Activated CD8-positive, alpha-beta memory T cell treated with anti-CD3 and anti-CD28 coated beads, Interleukin-2, amount 50 U/mL, for 24 hours (primary cell): ENCODE measurements around the gene HJV.

Experiments used
- DNase-seq: peaks from one replicate; pipeline ENCODE4 v3.0.0-alpha.2; 2020; ENCODE audit errors: extremely low read depth

Gene HJV

DNA sequence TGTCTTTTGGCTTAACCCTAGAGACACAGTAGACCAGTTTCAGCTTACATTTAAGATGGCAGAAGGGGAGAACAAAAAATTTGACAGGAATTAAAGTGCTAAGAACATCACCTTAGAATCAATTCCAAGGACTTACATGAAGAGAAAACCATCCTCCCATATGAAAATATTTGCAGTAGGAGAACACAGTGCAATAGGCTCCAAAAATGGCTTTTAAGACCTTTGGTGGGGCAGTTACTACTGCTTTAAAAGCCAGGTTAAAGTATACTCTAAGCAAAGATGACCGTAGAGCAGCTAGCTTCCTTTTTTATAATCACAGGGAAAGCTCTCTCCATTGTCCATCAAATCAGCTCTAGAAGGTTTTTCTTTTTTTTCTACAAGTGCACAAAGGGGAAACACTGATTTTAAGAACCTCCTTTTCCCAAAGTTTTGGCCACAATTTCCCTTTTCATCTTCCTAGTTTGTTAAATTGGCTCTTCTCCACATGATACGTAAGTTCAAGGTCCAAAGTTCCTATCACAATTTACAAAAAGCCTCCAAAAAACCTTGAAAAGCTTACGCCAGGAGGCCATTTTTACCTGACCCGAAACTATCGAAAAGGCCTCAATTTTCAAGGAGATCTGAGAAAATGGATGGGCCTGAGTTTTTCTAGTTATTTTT, 28.4 kb downstream of the HJV start:
- no peak for DNase-seq

DNA sequence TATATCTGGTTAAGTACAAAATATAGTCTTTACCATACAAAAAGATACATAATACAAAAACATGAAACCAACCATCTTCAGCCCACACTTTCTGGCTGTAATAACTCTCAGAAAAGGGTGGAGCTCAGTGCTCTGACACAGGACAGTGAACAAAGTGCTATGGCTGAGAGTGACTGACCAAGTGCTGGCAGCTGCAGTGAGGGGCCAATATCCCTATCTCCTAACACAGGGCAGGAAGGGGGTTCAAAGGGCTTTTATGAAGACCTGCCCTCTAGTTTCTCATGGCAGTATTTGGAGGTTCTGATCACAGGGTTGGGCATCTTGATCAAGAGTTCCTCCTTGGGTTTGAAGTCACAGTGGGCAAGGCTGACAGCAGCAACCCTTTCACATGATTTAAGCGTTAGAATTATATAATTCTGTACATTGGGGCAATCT, 29.0 kb downstream of the HJV start:
- no peak for DNase-seq

DNA sequence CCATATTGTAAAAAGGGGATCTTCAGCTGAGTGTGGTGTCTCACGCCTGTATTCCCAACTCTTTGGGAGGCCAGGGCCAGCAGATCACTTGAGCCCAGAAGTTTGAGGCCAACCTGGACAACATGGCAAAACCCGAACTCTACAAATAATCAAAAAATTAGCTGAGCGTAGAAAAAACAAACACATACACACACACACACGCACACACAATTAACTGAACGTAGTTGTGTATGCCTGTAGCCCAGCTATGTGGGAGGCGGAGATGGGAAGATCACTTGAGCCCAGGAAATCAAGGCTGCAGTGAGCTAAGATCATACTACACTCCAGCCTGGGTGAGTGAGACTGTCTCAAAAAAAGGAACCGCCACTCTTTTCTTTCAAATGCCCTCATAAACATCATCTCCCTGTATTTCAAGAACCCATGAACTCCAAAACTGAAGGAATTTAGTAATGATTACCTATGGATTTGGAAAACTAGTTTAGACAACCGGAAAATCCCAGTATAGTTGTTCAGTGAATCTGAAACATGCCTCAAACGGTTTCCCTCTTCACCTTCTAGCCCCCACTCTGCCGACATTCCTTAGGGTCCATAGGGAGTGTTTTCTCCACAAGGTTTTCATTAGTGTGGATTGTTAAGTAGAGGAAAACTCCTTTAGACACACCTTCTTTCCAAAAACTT, 29.7 kb downstream of the HJV start:
- no peak for DNase-seq

DNA sequence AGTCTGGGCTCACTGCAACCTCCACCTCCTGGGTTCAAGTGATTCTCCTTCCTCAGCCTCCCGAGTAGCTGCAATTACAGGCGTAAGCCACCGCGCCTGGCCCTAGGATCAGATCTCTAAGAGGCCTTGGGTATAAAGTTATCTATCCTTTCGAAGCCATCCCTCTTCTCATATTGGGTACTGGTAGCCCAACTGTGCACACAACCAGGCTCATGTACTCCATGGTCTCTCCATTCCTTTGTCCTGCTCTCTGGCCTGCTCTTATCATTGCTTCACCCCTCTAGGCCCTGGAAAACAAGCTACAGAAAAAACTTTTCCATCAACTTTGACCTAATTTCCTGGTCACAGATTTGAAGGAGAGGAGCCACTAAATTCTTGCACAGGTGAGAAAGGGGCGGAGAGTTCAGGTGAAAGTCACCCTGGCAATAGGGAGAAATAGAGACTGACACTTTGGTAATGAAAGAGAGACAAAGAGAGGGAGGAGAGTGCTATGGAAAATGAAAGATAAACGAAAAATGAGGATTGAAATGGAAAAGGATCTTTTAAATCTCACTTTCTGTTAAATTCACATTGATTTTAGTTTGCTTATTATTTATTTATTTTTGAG, 31.2 kb downstream of the HJV start:
- DNase-seq: no peak

GRCh38 chr1:145988773-145989172, 32.8 kb downstream of the HJV start:
- DNase-seq: no peak

- DNase-seq: no peak
Measured at GRCh38 chr1:145987926-145988325, 33.6 kb downstream of the HJV start.

DNA sequence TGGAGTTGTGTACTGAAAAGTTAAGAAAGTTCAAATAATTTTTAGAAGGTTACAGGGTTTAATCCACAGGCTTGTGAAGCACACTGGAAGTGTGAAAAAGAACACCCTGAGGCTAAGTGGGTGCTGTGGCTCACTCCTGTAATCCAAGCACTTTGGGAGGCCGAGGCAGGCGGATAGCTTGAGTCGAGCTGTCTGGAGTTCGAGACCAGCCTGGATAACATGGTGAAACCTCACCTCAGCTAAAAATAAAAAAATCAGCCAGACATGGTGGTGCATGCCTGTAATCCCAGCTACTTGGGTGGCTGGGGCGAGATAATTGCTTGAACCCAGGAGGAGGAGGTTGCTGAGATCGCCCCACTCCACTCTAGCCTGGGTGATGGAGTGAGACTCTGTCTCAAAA, 35.0 kb downstream of the HJV start:
- no peak for DNase-seq

DNA sequence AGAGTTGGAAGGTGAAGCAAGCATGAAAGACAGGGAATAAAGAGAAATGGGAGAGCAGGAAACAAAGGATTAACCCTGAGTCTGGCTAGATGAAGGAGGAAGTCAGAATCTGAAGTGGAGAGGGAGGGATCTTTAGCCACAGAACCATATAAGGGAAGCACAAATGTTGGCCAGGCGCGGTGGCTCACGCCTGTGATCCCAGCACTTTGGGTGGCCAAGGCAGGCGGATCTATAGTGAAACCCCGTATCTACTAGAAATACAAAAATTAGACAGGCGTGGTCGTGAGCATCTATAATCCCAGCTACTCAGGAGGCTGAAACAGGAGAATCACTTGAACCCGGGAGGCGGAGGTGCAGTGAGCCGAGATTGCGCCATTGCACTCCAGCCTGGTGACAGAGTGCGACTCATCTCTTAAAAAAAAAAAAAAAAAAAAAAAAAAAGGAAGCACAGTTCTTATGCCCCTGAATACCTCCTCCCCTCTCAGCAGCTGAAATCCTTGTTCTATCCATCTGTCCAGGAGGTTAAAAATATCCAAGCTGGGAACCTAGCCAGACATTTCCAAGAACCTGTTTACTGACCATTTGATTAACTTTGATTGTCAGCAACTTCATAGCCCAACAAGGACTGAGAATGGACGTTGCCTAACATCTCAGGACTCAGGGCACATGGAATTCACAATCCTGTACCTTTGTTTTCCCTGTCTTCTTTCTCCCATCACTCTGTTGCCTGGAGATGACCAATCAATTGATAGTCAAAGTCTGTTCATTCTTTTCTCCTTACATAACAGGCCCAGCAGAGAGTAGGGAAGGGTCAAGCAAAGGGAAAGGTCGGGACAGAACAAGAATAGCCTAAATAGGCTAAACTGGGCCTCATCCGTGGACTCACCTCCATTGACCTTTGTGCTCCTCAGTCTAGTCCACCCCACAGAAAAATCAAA, 35.8 kb downstream of the HJV start:
- no peak for DNase-seq

DNA sequence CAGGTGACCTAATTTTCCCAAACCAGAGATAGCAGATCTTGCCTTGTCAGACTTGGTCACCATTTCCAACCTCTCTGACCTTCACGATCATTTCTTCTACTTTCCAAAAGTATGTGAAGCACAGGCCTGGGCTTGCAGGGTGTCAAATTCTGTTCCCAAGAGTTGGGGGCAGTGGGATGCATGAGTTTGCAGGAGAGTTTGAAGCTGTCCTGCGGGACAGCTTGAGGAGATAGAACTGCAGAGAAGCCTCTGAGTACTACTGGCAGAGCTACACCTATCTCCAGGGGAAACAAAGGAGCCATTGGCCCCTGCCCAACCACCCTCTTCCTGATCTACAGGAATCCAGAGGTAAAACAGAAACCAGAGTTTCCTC, 36.4 kb downstream of the HJV start:
- no peak for DNase-seq

DNA sequence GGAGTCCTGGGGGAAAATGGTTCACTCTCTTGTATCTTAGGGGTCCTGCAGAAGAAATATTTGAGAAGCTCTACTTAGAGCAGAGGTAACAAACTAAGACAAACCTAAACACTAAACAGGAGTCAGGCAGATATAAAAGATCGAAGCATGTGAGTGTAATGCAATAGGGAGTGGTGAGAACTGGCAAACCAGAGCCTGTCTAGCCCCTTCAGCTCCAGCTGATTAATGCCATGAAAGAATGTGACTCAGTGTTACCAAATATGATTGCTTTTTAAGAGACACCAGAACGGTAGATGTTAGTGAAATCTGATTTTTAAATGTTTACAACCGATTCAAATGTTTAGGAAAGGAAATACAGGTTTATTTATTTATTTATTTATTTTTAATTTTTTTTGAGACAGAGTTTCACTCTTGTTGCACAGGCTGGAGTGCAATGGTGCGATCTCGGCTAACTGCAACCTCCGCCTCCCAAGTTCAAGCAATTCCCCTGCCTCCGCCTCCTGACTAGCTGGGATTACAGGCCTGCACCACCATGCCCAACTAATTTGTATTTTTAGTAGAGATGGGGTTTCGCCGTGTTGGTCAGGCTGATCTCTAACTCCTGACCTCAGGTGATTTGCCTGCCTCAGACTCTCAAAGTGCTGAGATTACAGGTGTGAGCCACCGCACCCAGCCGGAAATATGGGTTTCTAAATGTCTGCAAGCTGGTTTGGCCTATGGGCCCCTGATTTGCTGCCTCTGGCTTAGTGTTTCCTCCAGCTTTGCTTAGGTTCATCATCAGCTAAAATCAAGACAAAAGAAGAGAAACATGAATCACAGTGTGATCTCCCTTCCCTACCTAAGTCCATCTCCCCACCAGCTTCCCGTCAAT, 37.3 kb downstream of the HJV start:
- DNase-seq: no peak

DNA sequence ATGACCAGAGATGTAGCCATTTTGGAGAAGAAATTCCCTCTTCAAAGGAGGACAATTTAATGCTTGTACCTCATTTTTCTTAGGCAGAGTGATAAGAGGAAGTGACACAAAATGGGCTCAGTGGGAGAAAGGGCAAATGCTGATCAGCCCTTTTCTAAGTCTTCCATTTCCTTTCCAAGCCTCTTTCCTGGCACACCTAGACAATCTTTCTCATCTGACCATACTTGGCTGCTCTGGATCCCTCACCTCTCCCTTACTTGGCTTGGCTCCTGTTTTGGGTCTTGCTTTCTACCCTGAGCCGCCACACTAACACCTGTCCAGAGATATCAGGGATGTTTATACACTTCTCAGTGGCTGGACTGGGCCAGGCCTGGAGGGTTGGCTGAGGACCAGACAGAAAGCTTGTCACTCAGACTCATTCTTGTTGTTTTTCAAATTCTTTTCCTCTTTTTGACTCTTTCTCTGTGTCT, 38.3 kb downstream of the HJV start:
- no peak for DNase-seq

DNA sequence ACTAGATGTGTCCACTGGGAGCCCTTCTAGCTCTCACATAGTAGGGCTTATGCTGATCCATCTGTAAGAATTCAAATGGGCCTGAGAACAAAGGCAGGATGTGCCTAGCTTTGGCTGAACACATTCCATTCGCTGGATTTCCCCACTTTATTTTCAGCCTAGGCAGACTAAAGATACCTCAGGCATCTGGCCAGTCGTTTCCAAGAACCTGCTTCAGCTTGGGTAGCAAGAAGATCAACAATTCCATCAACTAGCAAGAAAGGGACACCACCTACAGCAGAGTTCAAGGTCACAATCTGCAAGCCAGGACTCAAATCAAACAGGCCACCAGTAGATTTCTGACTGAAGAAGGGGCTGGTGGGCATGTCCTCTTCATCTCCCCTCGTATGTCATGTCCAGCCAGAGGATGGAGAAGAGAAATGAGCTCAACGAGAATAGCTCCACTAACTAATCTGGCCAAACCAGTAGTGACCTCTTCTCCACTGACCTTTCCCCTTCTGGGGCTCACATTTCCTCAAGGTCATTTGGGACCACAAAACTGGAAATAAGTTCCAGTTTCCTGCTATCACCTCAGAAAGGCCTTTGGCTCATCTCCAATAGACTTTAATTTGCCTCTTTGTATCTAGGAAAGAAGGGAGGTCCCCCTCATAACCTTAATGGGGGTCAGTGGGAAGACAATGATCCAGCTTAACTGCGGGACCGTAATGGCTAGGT, 39.4 kb downstream of the HJV start:
- no peak for DNase-seq

DNA sequence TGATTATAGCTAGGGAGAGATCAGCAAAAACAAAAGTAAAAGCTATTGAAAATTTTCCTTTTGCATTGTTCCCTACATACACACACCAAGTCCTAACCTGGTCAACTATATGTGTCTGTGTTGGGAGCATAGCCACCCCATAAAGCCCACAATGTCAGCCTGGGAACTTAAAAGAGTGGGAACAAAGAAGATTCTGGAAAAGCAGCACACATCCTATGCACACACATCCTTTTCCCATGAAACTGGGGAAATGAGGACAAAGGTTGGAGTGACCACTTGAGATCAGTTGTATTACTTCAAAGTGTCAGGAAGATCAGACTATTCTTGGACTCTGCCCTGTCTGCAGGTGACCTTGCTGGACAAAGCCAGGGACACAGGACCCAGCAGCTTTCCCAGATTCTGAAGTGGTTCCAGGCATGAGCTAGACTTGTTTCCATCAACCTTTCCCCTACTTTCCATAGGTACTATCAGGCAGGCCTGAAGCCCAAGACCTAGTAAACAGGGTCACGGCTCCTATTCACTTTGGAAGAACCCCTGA, 41.0 kb downstream of the HJV start:
- DNase-seq: no peak

DNA sequence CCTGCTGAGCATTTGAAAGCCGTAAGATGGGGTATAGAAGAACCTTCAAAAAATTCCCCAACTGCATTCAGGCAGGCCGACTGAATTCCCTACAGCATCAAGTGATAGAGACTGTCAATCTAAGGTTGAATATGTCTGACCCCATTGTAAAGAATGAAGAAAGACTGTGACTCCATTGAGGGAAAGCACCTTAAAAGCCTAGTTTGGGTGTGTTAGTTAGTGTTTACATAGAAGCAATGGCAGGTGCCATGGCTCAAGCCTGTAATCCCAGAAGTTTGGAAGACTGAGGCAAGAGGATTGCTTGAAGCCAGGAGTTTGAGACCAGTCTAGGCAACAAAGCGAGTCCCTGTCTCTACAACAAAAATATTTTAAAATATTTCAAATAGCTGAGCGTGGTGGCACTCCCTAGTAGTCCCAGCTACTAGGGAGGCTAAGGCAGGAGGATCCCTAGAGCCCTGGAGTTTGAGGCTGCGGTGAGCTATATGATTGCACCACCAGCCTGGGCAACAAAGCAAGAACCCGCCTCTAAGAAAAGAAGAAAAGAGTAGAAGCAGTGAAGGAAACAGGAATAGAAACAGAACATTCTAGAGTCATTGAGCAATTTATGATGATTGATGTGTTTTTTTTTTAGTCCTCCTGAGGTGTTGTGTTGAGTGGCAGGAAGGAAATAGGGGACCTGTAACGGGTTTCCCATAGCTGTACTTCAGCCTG, 41.6 kb downstream of the HJV start:
- no peak for DNase-seq

GRCh38 chr1:145978854-145979745, 42.4 kb downstream of the HJV start:
- DNase-seq: peak; percentile 68

GRCh38 chr1:145978471-145978853, 43.1 kb downstream of the HJV start:
- DNase-seq: no peak

GRCh38 chr1:145977486-145978470, 43.8 kb downstream of the HJV start:
- no peak for DNase-seq
